ENCODE results near the gene LPAR1.

LPAR1 gene

DNA sequence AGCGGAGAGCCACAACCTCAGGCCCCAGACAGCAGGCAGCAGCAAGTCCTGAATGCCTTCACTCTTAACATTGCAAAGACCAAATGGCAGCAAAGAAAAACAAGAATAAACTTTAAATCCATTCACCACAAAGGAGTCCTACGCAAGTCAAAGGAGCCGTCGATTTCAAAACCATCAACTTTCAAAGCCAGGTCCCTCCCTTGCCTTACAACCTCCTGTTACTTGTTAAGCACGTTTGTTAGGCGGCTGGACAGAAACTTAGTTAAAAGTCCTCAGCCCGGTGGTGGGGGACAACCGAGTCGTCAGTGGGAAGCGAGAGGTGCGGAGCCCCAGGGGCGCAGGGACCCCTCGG is 938 bp downstream of the LPAR1 start:
- DNase-seq, result no peak

DNA sequence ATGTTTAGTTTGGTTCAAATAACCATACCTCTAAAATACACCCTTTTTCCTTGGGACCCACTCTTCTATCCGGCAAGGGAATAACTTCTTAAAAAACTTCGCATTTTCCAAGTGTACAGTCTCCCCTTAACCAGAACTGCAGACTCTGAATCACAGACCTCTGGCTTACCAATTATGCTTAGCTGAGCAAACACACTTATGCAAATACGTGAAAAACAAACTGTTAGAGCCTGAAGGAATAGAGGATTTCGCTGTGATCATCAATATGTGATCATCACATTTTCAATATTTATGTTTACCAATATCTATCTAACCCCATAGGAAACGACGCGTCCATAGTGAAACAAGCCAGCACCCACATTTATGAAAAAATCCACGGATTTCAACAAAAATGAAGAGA is 1.3 kb downstream of the LPAR1 start:
- no peak for DNase-seq

DNA sequence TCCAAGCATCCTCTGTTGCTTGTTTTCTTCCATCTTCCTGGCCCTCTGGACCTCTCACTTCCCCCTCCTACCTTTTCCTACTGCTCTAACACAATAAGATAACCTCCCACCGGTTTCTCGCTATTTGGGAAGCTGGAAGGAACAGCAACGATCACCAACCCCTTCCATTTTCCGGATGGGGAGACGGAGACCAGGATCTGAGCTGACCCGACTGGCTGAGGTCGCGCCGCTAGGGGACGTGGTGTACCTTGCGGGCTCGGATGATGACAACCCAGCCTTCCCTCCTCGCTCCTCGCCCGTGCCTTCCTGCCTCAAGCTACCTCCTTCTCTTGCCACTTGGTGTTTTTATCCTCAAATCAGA is 1.9 kb downstream of the LPAR1 start:
- DNase-seq, result no peak

DNA sequence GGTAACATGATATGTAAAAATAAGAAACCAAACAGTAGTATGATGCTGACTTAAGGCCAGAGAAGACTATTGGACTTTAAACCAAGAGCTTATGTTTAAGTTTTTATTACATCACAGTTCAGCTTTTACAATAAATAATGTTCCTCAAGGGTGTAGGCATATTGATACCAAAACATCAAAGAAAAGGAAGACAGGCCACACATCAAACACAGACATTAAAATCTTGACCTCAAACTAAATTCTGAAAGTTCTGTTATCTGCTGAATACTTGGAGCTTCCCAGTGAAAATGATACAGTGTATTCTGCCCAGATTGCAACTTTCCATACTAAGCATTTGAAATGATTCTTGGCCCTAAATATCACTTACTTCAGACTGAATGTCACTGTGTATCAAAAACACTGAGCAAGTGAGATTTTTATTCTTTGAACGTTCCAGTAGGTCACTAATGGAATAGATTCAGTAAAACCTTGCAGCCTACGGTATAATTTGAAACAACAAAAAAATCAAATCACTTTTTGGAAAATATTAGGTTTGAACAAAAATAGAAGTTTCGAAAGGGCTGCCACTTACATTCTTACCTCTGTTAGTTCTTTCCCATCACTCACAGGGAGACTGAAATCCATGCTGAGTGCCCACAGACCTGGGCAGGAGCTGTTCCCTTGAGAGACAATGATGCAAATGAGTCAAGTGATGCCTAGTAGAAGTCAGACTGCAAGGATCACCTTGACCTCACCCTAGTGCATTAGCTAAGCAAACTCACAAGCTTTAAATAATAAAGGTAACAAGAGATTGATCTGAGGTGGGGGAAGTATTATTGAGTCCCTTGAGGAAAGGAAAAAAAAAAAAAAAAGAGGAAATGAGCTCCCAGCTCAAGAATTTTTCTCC is 2.5 kb downstream of the LPAR1 start:
- no peak for DNase-seq

DNA sequence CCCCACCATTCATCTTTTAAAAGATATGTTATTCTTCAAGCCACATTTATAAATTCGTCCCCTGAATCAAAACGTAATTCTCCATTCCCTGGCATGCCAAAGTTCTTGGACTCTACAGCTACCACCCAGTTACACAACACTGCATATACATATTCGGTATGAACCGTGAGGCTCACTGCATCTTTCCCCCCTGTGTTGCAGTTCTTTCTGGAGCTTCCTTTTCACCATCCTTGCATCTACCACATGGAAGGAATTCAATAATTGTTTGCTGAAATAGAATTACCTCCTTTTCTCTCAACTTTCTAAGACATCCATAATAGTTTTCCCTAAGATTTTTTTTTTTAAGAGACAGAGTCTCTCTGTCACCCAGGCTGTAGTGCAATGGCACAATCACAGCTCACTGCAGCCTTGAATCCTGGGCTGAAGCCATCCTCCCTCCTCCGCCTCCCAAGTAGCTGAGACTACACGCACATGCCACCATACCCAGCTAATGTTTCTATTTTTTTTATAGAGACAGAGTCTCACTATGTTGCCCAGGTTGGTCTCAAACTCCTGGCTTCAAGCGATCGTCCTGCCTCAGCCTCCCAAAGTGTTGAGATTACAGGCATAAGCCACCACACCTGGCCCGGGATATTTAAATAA is 3.3 kb downstream of the LPAR1 start:
- no peak for DNase-seq

DNA sequence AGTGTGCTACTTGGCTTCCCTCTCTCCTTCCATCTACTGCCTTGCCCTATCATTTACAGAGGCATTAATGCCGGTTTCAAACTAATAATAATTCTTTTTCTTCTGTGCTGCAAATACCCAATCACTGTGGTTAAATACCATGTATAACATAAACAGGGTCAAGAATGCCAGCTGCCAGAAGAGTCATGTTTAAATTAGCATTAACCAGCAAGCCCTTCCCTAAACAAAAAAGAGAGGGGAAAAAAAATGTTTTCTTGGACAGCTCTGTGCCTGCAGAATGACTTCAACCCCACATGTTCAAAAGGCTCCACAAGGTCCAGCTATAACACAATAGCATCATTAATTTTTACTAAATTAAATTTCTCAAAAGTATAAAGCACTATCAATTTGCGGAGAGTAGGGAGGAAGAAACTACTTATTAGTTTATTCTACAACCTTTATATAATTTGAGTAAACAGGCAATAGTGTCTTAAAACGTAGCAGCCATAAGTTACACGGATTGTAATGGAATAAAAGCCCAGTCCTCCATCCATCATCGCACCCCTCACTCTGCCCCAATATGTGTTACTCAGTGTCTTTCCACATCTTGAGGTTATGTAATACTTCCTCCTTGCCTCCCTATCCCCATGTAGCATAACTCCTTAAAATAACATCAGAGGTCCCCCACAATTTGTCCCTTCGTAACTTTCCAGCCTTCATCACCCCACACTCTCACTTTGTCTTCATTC is 3.9 kb downstream of the LPAR1 start:
- no peak for DNase-seq

DNA sequence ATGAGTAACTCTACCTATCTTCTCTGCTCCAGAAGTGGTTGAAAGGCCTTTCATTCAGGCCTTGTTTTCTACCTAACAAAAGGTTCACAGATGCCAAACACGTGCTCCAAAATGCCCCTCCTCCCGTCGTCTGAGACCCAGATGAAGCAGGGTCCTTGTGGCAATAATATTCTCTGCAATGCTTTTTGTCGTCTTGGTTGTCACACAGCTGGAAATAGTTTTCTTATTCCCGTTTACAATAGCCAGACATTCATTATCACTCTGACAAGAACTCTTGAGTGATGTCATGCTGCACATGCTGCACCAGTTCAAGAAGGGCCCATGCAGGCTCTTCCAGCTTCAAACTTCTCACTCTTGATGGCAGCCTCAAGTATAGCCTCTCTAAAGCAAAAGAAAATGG is 7.8 kb downstream of the LPAR1 start:
- no peak for DNase-seq

DNA sequence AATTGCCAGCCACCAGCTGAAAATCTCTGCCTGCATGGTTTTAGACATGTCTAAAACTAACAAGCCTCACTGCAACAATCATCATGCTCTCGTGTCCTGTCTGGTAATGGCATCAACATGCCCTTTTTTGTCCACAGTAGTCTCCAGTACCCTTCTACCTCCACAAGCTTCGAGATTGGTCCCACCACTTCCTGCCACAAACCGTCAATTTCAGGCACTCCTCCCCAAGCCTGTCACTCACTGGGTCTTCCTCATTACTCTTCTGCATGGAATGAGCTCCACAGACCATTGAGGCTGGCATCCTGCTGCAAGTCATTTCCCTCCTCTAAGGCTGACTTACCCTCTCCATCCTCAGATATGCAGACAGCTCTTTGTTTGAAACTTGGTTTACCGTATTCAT is 9.0 kb downstream of the LPAR1 start:
- DNase-seq, result no peak

DNA sequence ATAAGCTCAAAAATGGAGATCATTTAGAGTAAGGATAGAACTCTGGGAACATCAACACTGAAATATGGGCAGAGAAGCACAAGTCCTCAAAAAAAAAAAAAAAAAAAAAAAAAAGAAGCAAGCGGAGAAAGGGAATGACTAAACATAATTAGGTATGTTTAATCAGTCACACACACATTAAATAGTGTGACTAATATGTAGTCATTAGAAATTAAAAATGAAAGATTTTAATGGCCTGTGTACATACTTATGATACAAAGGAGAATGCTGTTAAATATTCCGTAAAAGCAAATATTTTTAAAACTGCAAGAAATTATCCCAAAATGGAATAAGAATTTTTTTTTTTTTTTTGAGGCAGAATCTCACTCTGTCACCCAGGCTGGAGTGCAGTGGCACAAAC is 10.5 kb downstream of the LPAR1 start:
- no peak for DNase-seq

DNA sequence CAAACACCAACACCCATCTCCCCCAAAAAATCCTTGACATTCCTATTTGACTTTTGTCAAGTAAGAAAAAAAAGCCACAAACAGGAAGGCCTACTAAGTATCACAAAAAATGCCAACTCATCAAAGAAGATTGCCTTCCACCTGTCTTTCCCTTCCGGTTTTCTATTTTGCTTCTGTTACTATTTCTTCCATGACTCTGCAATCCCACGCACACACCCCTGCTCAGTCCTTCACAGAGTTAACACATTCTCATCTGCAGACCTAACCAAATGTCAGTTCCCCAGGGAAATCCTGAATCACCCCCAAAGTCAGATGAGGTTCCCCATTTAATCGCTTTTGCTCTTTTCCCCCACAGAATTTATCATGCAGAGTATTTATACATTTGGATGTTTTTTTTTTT is 15.1 kb downstream of the LPAR1 start:
- DNase-seq, result no peak

DNA sequence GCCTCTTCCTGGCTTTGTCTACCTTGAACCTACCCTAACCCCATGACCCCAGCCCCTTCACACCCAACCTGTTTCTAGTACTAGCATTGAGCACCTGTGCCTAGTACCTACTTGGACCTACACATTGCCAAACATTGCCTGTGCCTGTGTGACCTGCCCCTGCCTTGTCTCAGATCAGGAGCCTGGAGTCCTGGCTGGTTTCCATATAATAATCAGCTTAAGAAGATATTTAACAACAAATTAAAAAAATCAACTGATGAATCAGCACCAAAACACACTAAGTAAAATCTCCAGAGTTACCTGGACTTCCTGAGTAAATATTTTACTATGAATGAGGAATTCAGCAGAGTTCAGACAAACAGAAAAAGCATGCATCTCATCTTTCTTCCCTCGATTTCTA is 17.7 kb downstream of the LPAR1 start:
- DNase-seq, result no peak

DNA sequence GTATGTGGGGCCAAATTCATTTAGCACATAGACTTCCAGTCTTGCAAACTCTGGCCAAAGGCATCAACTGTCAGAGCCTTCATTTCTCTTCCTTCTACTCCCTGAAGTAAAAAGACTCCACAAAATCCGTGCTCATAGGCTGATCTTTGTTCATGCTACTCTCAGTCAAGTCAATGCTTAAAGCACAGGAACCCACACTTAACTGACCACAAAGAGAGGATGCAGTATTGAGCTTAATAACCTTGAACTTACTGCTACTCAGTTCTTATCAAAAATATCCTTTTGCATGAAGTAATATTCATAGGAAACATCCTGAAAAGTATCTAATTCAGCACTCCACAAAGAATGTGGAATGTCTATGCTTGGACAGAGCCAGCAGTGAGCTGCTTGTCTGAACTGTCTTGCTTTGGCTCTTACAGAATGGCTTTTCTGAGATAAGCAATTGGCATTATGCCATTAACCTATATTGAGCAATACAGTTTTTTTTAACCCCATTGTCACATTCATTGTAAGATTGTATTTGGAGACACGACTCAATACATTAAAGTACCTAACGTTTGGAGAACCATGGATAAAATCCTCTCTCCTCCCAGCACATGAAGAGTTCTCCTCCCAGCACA is 21.7 kb downstream of the LPAR1 start:
- DNase-seq, result no peak

DNA sequence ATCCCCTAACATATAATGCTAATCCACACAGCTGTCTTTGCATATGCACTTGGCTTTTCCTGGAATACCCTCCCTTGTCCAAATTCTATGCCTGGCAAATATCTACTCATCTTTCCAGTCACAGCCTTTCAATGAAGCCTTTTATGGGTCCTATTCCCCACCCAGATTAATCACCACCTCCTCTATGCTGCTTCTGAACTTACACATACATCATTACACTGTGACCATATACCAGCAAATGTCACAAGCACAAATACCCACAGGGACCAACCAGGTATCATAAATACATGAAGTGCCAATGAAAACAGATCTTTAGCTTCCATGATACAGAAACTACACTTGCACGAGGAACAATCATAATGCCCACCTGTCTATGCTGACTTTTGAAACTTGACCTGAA is 22.3 kb downstream of the LPAR1 start:
- no peak for DNase-seq

DNA sequence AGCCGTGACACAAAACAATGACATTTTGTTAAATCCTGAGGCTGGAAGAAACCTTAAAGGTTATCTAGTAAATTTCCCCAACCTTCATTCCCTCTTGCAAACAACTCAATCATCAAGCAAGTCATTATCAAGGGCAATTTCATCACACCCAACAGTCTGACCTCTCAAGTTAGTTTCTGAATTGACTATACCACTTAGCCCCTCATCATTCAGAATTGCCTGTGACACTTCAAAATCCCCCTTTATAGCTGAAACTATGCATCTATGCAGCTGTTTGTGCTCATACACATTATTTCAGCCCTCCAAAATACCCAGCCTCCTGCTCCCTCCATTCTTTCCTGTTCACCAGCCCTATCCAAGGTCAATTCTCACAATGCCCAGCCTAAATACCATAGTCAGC is 24.6 kb downstream of the LPAR1 start:
- no peak for DNase-seq

DNA sequence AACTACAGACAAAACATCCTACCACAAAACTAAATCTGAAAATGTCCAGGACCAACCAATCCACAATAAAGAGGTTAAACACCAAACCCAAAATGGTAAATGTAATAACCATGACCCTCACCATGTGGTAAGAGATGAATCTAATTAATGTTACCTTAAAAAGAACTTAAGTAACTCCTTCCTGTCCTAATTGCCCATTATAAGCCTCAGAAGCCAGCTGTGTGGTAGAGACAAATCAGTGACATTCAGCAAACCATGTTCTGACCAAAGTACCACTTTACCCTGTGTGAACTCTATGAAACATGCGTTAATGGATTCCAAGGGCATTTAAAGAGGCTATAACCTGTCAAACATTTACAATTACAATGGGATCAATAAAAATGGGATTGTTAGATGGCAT is 25.0 kb downstream of the LPAR1 start:
- no peak for DNase-seq

DNA sequence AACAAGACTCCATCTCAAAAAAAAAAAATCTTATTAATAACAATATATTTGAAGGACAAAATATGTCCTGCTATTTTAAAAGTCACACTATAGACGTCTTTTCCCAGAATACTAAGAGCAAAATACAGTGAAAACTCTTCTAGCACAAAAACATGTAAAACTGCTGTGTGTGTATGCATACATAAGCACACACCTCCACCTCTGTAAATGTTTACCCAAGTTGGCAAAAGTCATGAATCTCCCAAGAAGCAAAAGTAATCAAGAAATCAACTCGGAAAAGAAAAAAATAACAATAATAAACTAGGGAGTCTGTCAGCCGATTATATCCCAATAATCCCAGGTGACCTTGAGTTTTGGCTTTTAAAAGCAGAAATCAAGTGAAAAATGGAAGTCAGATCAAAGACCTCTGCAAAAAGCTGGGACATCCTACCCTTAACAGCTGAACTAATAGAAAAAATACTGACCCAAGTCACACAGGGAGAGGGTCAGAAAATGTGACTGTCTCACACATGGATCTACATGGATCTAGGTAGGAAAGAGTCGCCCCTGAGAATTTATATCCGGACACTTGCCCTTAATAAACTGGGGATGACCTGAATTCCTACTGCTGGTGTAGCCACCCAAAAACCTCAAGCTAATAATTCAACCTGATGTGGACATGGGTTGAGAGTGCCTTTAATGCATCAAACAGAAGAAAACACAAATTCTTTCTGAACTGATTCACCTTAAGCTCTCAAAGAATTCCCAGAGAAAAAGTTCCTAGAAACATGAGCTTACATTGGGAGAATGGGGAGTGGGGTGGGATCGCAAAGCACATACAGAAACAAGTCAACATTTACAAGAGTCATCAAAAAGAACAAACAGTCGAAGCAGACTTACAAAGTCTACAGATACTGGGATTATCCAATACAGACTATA is 29.9 kb downstream of the LPAR1 start:
- DNase-seq, result no peak

DNA sequence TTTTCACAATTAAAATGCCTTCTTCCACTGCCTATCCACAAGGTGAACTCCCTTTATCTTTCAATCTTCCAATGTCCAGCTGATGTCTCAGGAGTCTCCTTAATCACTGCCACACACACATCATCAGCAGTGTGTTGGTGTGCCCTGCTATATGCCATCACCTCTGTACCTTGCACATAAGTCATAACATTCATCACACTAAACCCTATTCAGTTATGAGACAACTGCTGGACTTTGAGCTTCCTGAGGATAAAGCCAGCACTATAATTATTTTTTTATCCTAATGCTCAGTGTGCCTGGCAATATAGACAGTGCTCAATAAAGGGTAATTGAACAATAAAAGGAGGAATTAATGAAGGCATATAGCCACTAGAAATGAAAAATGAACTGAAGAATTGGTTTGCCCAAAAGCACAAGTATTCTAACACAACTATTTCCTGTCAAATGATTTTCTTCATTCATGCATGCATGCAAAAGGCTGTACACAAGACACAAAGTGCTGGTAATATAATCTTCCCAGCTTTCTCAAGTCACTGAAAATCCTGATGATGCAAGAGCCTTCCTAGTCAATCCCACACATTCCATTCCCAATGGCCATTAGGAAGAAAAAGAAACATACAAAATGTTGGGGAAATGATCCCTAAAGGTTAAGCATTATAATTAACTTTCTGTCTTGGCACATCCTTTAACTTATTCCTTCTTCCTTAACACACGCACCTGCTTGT is 32.4 kb downstream of the LPAR1 start:
- DNase-seq, result no peak

DNA sequence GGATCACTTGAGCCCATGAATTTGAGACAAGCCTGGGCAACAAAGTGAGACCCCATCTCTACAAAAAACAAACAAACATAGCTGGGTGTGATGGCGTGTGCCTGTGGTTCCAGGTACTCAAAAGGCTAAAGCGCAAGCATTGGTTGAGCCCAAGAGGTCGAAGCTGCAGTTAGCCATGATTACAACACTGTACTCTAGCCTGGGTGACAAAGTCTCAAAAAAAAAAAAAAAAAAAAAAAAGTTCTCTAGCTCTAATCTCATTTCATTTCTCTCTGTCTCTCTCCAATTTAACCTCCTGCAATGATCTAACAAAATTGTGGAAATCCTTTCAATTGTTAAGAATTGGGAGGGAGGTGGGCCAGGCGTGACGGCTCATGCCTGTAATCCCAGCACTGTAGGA is 33.3 kb downstream of the LPAR1 start:
- DNase-seq, result no peak

DNA sequence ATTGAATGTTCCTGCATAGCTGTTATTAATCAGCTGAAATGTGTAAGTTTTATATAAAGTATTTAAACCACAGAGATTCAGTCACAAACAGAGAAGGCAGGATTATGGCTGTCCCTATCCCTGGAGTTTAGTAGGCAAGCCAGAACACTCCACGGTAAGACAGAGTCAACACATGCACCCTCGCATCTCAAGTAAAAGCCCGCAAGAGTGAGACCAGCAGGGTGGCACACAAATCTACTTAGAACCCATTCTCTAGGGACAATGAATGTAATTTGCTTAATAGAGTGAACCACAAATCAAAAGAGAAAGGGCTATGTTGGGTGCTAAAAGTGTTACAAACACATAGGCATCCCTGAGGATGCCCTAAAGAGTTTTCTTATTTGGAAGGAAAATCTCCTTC is 35.1 kb downstream of the LPAR1 start:
- DNase-seq, result no peak

DNA sequence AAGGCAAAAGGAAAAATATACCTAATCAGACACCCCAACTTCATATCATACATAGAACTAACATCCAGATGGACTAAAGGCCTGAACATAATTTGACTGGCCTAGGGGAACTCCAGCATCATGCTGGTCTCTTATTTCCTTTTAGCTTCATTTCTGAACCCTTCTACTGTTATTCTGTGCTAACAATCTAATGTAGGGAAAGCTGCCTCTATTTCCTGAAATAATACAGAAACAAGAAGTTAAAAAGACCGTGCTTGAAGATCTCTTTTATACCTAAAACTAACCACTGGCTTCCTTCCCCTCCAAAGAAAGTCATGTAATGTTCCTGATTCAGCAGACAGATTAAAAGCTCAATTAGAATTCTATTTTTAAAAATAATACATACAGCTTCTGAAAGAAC is 36.7 kb downstream of the LPAR1 start:
- no peak for DNase-seq

DNA sequence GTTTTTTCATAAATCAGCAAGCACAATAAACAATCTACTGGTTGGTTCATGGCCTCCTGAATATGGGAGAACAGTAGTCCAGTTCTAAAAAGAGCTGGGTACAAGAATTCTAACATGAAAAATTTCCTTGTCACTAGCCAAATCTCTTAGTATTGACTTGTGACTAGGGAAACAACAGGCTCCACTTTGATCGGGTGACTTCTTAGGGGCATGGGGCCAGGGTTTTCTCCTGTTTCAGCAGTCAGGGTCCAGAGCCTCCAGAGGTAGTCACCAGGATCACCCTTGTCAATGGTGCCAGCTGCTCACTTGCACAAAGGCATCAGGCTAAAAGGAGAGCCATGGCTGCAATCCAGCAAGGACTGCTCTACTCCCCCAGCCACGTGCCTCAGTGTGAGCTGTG is 38.1 kb downstream of the LPAR1 start:
- no peak for DNase-seq

DNA sequence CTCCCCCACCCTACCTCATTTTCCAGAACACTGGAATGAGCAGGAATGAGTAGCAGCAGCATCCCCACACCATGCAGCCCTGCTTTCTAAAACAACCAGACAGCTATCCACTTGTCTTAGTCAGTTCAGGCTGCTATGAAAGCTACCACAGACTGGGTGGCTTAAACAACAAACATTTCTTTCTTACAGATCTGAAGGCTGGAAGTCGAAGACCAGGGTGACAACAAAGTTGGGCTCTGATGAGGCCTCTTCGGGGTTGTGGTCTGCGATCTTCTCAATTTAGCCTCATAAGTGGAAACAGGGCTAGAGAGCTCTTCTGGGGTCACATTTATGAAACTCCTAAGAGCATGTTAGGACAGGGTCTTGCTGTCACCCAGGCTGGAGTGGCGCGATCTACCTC is 38.9 kb downstream of the LPAR1 start:
- DNase-seq, result no peak

Measured in CD4-positive, alpha-beta T cell treated with Interleukin-21 for 1 hour (primary cell).